Calu3 (cell line): ENCODE measurements around the gene METTL13. TPM values are rescaled to one million over a fixed set of nuclear protein-coding genes. Genes with fewer than 3 reads are reported as not detected.

Source experiments
- BruUV-seq: library from RNA; stranded (reverse); fragments of 400-500 nt; replicated peaks from 2 replicates; lab custom pipeline; 2021; lab: Mats Ljungman, UMichigan
- CTCF ChIA-PET: fragments of 300-600 bp; sonication (Branson Sonifier 250); formaldehyde crosslinking; loops from one replicate; lab custom pipeline; 2022; ENCODE audit warnings: antibody characterized with exemption; lab: Charles Lee
- DNase-seq: peaks from one replicate; pipeline ENCODE4 v3.0.0; 2022
- H3K27ac Mint-ChIP-seq: one replicate; pipeline ENCODE4 v1.8.0; 2022; ENCODE audit warnings: mixed read lengths; ENCODE audit not compliant: unreplicated experiment
- H3K27me3 Mint-ChIP-seq: one replicate; pipeline ENCODE4 v1.8.0; 2022; ENCODE audit warnings: mixed read lengths; ENCODE audit not compliant: unreplicated experiment
- H3K36me3 Mint-ChIP-seq: one replicate; pipeline ENCODE4 v1.8.0; 2022; ENCODE audit warnings: mild to moderate bottlenecking, moderate library complexity, mixed read lengths; ENCODE audit not compliant: insufficient read depth, unreplicated experiment
- H3K4me1 Mint-ChIP-seq: one replicate; pipeline ENCODE4 v1.8.0; 2022; ENCODE audit warnings: mild to moderate bottlenecking, low read depth, mixed read lengths; ENCODE audit not compliant: unreplicated experiment
- H3K4me3 Mint-ChIP-seq: one replicate; pipeline ENCODE4 v1.8.0; 2022; ENCODE audit warnings: mild to moderate bottlenecking, low read depth, moderate library complexity, mixed read lengths; ENCODE audit not compliant: unreplicated experiment
- H3K9me3 Mint-ChIP-seq: one replicate; pipeline ENCODE4 v1.8.0; 2022; ENCODE audit warnings: low read depth, mixed read lengths; ENCODE audit not compliant: unreplicated experiment
- CTCF ChIP-seq: fragments of 200-600 bp; IDR thresholded peaks from one replicate; pipeline ENCODE4 v1.8.0; 2022; ENCODE audit warnings: antibody characterized with exemption; ENCODE audit not compliant: unreplicated experiment
- intact Hi-C: fragments of 100-400 bp; cut with micrococcal nuclease; formaldehyde crosslinking; loops from one replicate; pipeline ENCODE4 v1.10.0; 2022; ENCODE audit not compliant: unreplicated experiment
- total RNA-seq: library from RNA; stranded (reverse); gene quantifications from 2 replicates; pipeline ENCODE4 v1.2.3, GENCODE V29; 2022

Gene METTL13
- total RNA-seq, 1 experiment from 2014 or later: 53.1 TPM

GRCh38 chr1:171783816-171784530 is 2.5 kb downstream of the METTL13 start:
- BruUV-seq: no TSS peak
- no peak for TF ChIP-seq CTCF
- CTCF ChIA-PET: interaction anchor here (0.5 to 1.2 kb wide), 3 partner anchors 10 to 1073 kb away, joined by 3 to 4 read pairs (median 3); no protein-coding TSS in a partner anchor
- H3K36me3 Mint-ChIP-seq: peaks cover 41% of the 10 kb centered on the region
- no peaks in the 10 kb centered on the region for H3K27me3 Mint-ChIP-seq
- intact Hi-C loops: no loop called here
- DNase-seq: no peak
- peaks cover 30% of the 10 kb centered on the region for H3K4me1 Mint-ChIP-seq
- no peak overlapping the region for H3K4me3 Mint-ChIP-seq
- no peaks in the 10 kb centered on the region for H3K9me3 Mint-ChIP-seq
- H3K27ac Mint-ChIP-seq: no peak overlapping the region

- CTCF ChIA-PET: interaction anchor here (0.5 to 0.9 kb wide), 3 partner anchors 9 to 1207 kb away, joined by 3 to 7 read pairs (median 6); no protein-coding TSS in a partner anchor
- Mint-ChIP-seq H3K27me3 (no peaks in the 10 kb centered on the region), H3K4me1 (peaks cover 36% of the 10 kb centered on the region), H3K4me3 (no peak overlapping the region), H3K27ac (no peak overlapping the region), H3K36me3 (peaks cover 48% of the 10 kb centered on the region), H3K9me3 (no peaks in the 10 kb centered on the region)
- TF ChIP-seq CTCF: no peak
- no peak for DNase-seq
- intact Hi-C loops: no loop called here
- no TSS peak for BruUV-seq
Measured at GRCh38 chr1:171784784-171785183, 3.3 kb downstream of the METTL13 start.

- Mint-ChIP-seq H3K4me3 (no peak overlapping the region), H3K9me3 (no peaks in the 10 kb centered on the region), H3K4me1 (peaks cover 36% of the 10 kb centered on the region), H3K36me3 (peaks cover 54% of the 10 kb centered on the region), H3K27me3 (no peaks in the 10 kb centered on the region), H3K27ac (no peak overlapping the region)
- no peak for TF ChIP-seq CTCF
- no peak for DNase-seq
- intact Hi-C loops: no loop called here
- no TSS peak for BruUV-seq
- CTCF ChIA-PET: no interaction called here
Measured at GRCh38 chr1:171785766-171786165, 4.3 kb downstream of the METTL13 start.

- BruUV-seq: no TSS peak
- no peak overlapping the region for H3K27ac Mint-ChIP-seq
- peaks cover 47% of the 10 kb centered on the region for H3K36me3 Mint-ChIP-seq
- TF ChIP-seq CTCF: no peak
- CTCF ChIA-PET: no interaction called here
- H3K4me1 Mint-ChIP-seq: peaks cover 36% of the 10 kb centered on the region
- intact Hi-C loops: no loop called here
- H3K4me3 Mint-ChIP-seq: no peak overlapping the region
- DNase-seq: no peak
- no peaks in the 10 kb centered on the region for H3K9me3 Mint-ChIP-seq
- no peaks in the 10 kb centered on the region for H3K27me3 Mint-ChIP-seq
Measured at GRCh38 chr1:171786534-171786933, 5.1 kb downstream of the METTL13 start.
